NCI-H524 treated with DMSO at 0.1 percent for 48 hours (cell line): ENCODE data around the gene ZXDC.

Source experiments
- DNase-seq: peaks from one replicate; lab custom pipeline; 2025; lab: John Stamatoyannopoulos, UW

Gene ZXDC, protein sequence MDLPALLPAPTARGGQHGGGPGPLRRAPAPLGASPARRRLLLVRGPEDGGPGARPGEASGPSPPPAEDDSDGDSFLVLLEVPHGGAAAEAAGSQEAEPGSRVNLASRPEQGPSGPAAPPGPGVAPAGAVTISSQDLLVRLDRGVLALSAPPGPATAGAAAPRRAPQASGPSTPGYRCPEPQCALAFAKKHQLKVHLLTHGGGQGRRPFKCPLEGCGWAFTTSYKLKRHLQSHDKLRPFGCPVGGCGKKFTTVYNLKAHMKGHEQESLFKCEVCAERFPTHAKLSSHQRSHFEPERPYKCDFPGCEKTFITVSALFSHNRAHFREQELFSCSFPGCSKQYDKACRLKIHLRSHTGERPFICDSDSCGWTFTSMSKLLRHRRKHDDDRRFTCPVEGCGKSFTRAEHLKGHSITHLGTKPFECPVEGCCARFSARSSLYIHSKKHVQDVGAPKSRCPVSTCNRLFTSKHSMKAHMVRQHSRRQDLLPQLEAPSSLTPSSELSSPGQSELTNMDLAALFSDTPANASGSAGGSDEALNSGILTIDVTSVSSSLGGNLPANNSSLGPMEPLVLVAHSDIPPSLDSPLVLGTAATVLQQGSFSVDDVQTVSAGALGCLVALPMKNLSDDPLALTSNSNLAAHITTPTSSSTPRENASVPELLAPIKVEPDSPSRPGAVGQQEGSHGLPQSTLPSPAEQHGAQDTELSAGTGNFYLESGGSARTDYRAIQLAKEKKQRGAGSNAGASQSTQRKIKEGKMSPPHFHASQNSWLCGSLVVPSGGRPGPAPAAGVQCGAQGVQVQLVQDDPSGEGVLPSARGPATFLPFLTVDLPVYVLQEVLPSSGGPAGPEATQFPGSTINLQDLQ

DNA sequence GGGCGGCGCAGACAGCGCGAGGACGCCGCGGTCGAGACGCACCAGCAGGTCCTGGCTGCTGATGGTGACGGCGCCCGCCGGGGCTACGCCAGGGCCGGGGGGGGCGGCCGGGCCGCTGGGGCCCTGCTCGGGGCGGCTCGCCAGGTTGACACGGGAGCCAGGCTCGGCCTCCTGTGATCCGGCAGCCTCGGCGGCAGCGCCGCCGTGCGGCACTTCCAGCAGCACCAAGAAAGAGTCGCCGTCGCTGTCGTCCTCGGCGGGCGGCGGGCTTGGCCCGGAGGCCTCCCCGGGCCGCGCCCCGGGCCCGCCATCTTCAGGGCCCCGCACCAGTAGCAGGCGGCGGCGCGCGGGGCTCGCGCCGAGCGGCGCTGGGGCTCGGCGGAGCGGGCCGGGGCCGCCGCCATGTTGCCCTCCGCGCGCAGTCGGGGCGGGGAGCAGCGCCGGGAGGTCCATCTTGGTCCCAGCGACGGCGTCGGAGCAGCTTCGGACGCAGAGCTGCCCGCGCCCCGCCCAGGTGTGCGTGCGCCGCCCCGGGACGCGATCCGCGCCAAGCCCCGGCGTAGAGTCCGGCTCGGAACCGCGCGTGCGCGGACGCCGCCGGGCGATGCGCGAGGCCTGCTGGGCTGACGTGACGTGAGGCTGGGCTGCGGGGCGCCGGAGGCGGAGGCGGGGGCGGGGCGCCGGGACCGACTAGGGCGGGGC is at the start of gene ZXDC:
Gene ZXDC, minus strand, starts transcription at position 479 of the 702 bp plus-strand sequence. Its CDS starts 26 bp downstream, at position 453.
- peak; percentile 33 for DNase-seq

DNA sequence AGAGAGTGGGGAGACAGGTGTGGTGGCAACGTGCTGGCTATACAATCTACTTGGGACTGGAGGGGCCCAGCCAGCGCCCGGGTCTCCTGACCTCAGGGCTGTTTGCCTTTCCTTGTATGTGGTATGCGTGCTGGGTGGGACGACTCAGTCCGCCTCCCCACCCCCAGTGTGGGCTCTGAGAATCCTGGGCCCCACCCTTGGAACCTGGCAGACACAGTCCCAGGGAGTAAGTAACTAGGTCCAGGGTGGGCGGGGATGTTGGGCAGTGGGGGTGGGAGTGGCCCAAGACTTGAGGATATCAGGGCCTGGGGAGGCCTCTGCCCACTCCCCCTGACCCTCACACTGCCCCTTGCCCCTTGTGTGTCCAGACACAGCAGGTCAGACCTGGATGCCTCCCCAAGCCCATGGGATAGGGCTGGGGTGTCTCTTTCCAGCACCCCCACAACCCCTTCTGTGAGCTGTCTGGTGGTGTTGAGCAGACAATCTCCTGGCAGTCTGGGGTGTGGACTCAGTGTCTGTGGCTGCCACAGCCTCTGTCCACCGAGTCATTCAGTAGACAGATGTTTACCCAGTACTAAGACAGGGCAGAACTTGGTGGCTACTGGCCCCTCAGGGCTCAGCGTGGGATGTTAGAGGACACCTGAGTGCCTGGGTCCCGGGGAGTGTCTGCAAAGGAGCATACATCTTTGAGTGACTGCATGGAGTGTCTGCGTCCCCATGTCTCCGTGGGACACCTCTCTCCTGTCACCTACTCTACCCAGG is 49.6 kb upstream of the ZXDC start:
- DNase-seq = no peak

DNA sequence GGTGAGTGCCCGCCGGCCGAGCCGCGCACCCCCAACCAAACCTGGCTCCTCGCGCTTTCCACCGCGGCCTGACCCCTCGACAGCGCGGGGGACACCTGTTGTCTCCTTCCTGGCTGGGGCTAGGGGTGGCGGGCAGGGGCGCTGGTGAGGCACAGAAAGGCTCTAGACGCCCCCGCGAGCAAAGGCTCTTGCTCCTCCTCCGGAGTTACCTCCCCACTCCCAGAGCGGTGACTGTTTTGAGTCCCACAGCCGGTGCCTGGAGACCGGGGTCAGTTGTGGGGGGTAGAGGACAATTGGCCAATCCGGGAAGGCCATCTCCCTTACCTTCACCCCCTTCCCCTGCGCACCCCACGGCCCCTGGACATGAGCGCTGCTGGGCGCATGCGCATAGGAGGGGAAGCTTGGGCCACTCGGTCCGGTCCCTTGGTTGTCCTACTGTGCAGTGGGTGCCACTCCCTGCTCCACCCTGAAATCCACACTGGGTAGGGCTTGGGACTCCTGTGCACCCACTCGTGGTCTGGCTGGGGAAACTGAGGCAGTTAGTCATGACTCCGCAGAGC is 48.8 kb upstream of the ZXDC start:
- no peak for DNase-seq

DNA sequence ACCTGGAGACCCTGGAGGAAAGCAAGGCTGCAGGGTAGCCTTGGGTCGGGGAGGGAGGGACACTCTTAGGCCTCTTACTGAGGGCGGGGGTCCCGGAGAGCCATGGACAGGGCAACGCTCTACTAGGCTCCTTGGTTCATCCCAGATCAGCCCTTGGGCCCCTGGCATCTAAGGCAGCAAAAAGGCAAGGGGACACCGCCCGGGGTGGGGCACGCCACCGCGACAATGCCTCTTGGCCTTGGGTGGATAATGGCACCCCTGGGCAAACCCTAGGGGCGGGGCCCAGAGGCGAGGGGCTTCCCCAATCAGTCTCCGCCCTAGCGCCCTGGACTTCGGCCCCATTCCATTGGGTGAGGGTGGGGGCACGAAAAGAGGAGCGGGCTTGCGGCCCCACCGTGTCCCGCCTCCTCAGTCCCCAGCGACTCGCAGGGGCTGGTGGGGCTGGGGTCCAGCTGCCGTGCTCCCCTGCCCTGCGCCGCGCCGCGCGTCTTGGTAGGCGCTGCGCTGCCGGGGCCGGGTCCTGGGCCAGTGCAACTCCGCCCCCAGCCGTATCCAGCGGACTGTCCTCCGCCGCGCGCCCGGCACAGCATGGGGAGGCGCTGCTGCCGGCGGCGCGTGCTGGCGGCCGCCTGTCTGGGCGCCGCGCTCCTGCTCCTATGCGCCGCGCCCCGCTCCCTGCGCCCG is 48.2 kb upstream of the ZXDC start, which contains the start of gene CHST13:
Gene CHST13, plus strand, starts transcription at position 411 of the 684 bp plus-strand sequence. Its CDS starts 178 bp downstream, at position 589.
- DNase-seq = peak; percentile 6

DNA sequence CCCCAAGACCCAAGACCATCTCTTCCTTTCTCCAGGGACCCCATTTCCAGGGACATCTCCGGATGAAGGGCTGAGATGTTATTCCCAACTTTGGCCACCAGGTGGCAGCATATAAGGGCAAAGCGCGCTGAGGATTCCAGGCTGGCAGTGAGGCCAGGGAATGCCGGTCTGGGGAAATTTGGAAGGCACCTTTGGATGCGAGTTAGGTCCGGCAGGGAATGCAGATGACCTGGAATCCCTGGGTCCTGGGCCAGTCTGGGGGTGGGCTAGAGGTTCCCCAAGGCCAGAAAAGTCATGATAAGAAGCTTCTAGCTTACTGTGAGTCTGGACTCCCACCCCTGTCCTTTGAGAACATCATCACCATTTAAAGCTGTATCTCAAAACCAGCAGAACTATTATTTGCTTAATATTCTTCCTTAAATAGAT is 46.7 kb upstream of the ZXDC start:
- DNase-seq = no peak

DNA sequence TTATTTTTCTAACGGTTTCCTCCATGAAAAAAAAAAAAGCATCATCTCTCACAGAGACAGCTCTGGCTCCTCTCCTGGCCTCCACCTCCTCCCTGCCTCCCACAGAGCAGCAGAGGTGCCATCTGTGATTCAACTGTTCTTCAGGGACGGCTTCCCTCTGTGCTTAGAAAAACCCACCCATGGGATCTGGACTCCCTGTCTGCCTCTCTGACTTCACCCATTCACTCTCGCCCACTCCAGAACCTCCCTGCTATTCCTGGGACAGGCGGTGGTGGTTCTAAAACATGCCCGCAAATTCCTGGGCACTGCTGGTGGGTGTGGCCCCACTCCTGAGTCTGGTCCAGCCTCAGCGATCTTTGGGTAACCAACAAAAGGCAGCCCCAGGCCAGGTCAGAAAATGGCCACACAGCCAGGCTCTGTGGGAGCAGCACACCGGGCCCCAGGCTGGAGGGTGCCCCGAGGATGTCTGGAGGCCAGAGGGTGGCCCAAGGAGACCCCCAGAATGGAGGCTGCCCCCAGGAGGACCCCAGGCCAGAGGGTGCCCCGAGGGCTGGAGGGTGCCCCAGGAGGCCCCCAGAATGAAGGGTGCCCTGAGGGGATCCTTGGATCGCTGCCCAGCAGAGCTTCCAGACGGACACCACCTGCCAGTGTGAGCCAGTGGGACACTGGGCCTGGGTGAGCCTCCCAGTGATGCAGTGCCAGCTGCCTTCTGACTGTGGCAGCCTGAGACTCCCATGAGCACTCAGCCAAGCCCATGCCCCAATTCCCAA is 45.6 kb upstream of the ZXDC start:
- DNase-seq = no peak

DNA sequence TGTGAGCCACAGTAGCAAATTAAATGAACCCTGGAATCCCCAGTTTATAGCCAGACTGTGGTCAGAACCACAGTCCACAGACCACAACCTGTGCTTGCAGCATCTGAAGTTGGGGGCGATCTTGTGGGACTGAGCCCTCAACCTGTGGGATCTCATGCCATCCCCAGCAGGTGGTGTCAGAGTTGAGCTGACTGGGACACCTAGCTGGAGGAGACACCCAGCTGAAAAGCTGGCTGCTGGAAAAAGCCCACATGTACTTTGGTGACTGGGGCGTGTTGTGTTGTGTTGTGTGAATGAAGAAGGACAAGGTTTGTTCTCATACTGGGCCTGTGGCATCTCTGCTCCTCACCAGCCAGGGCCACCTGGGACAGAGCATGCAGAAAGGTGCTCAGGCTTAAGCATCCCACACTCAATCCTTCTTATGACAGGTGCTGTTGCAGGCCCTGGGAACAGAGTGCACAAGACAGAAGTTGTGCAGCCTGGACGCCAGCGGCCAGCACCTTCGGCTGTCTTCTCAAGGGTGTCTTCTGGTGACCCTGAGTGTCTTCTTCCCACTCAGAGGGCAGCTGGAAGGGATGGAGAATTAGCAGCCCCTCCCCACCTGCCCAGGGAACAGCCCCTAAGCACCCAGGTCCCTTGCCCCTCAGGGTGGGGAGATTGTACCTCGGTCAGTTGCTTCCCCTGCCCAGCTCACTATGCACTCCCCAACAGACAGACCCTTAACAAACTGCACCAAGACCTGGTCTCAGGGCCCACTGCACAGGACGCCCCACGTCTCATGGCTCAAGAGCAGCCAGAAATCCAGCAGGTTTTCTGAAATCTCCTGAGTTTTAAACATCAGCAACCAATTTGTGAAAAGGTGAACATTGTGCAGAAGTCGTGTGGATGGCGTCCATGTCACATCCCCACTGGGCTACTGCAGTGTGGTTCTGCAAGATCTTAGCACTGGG is 44.1 kb upstream of the ZXDC start:
- DNase-seq = no peak

DNA sequence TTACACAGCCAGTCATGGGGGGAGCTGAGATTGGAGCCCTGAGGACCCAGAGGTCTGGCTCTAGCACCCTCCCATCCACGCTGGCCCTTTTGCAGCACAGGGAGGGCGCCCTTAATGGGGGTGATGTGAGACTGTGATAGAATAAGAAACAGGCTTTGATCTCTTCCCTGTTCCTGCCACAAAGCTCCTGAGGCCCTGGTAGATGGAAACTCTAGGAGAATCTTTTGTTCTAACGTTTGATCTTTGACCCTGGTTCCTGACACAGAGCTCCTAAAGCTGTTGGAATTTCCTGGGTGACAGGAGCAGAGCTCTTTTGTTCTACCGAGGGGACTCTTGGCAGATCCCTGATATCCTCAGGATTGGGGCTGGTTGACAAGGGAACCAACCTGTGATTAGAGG is 43.1 kb upstream of the ZXDC start:
- DNase-seq = no peak

DNA sequence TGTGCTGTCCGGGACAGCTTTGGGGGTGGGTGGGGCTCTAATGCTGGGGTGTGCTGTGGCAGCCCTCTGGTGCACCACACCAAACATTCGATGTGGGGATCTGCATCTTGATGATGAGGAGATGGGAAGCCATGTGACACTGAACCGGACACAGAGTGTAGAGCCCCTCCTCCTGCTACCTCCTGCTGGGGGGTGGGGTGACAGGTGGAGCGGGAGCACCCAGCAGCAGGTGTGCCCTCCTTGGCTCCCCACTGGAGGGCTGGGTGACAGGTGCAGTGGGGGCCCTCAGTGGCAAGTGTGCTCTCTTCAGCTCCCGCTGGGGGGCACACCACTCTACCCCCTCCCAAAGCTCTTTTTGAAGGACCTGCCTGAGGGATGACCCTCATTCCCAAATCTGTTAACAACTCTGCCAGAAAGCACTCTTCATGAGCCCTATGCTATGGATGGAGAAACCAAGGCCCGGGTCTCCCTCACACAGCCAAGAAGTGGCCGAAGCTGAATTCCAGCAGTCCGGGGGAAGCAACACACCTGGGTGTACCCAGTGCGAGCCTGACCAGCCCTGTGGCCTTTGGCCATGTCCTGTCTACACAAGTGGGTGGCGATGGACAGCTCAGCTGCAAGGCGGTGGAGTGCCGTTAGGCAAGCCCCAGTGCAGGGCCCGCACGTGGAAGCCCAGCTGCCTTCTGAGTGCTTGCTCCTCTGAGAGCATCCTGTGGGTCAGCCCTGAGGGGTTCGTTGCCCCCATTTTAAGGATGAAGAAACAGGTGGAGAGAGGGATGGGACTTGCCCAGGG is 42.5 kb upstream of the ZXDC start:
- no peak for DNase-seq

DNA sequence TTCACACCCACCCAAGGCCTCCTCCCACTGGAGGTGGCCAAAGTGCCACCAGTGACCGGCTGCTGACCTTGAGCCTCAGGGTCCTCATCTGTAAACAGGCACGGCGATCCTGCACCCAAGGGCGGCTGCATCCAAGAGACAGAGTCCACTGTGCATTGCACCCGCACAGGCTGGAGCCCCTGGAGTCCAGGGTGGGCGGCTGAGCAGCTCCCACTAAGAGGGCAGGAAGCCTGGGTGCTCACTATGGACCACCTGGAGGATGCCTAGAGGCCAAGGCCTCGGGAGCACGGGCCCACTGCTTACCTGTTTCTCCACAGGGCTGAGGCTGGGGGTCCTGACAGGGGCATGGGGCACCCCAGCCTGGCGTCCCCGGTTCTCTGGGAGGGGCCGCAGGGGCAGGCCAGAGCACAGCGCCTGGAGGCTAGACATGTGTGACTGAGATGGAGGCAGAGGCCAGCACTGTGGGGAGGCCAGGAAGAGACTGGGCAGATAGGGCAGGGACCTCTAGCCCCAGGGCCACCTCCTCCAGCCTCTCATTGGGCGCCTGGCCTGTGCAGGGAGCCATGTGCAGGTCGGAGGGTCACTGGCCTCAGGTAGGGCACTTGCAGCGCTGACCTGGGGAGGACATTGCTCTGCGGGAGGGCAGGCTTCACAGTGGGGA is 41.7 kb upstream of the ZXDC start, which contains the start of gene UROC1:
Gene UROC1, minus strand, starts transcription at position 483 of the 661 bp plus-strand sequence. Its CDS starts 54 bp downstream, at position 429.
- DNase-seq = no peak

DNA sequence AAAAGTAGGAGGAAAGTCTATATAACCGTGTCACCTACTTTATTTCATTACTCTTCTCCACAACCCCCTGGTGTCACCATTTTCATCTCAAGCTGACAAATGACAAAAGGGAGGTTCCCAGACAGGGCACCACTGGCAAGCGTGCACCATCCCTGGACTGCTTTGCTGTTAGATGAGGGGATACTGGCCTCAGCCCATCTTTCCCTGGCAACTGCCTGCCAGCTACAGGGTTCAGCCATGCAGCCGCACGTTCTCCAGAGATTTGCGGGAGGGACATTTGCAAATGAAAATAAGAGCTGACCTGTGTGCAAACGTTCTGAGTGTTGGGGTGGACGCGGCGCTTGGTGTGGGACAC is 41.2 kb upstream of the ZXDC start:
- no peak for DNase-seq

DNA sequence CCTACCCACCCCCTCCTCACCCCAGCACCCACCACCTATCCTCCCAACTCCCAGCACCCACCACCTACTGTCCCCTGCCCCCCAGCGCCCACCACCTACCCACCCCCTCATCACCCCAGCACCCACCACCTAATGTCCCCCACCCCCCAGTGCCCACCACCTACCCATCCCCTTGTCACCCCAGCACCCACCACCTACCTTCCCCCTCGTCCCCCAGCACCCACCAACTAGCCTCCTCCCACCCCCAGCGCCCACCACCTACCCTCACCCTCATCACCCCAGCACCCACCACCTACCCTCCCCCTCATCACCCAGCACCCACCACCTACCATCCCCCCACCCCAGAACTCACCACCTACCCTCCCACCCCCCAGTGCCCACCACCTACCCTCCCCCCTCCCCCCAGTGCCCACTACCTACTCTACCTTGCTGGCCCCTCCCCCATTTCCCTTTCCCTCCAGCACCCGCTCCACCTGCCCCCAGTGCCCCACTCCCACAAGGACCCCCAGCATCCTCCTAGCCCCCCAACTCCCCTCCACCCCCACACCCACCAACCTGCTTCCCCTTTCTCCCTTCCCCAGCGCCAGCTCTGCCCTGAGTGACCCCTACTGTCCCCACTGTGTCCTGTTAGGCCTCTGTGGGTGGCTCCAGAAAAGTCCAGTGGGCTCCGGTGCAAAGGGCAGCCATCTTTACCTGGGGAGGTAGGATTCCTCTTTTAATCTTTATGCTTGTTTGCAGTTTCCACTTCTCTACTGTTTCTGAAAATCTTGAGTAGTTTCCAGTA is 40.7 kb upstream of the ZXDC start:
- DNase-seq = no peak

DNA sequence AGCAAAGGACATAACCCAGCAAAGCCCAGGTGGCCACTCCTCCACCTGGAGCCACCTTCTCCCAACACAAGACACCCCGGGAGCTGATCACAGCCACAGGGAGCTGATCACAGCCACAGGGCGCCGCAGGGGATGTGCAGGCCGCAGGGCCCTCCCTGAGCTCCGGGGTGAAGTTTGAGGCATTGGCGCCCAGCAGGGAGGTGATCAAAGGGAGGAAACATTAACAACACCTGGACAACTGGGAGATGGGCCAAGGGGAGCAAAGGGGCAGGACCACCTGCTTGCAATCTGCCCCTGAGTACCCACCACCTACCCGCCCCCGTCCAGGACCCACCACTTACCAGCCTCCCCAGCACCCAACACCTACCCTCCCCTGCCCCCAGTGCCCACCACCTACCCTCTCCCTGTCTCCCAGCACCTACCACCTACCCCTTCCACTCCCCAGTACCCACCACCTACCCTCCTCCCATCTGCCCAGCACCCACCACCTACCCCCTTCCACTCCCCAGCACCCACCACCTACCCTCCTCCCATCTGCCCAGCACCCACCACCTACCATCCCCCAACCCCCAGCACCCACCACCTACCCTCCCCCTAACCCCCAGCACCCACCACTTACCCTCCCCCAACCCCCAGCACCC is 39.5 kb upstream of the ZXDC start:
- no peak for DNase-seq

DNA sequence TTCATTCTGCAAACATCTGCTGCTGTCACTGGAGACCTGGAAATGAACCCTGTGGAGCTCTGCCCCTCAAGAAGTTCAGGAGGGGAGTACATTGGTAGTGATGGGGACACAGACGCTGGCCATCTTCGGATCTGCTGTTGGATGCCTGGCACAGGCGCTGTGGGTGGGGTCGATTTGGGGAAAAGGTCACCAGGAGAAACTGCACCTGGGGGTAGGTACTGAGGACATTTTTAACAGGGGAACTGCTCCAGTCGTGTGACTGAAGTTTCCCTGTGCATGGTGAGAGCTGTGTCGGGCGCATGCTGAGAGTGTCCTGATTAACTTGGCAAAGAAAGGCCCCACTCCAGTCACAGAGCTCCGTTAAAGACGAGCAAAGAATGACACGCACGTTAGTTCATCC is 38.5 kb upstream of the ZXDC start:
- no peak for DNase-seq

DNA sequence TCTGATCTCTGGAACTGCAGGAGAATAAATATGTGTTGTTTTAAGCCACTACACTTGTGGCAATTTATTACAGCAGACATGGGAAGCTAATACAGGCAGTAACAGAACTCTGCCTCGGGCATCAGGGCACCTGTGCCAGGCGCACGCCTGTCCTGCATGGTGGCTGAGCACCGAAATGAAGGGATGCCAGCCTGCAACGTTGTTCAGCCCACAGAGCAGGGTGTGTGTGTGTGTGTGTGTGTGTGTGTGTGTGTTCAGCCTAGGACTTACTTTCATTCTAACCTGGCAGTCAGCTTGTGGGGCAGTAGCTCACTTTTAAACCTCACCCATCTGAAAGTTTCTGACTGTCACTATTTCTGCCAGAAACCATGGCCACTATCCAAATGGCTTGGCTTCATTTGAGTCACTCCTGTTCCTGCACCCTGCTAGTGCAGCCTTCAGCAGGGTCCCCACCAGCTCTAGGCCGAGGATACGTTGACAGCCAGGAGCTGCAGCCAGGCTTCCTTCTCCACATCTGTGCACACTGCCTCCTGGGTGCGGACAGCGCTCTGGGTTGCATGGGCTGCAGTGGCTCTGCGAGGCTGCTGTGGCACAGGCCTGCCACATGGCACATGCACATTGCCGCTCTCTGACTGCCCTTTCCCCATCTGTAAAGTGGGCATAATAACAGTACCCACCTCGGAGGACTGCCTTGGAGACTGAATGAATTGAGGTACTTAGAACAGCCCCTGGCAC is 37.4 kb upstream of the ZXDC start:
- DNase-seq = no peak
